ENCODE measurements around the gene ARMC2. TPM values are rescaled to one million over a fixed set of nuclear protein-coding genes. Genes with fewer than 3 reads are reported as not detected.

The ARMC2 gene
- total and polyA plus RNA-seq, 2 experiments from 2014 or later: 2.7 to 4.4 TPM

DNA sequence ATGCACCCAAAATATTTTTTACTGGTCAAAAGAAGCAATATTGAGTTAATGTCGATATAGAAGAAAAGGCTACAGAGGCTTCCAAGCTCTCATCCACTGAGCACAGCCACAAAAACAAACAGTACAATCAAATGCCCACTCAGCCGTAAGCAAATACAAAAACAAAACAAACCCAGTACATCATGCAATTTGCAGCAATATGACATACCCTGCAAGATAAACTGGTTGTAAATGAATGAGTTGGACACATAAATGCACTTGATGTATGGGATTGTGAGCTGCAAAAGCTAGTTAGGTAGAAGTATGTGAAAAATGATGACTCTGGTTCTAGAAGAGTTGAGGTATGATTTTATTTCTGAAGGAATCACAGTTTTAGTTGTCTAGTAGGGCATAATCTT lies 162.5 kb downstream of the ARMC2 start:
- Histone ChIP-seq H3K79me2 (replicated peaks; ENCODE audit: insufficient read depth) (peaks cover 27% of the 10 kb centered on the region), H3K9me2 (ENCODE audit: insufficient read depth) (no peaks in the 10 kb centered on the region), H3K4me2 (no peak overlapping the region), H3K27me3 (ENCODE audit: insufficient read depth) (no peaks in the 10 kb centered on the region), H2AFZ (no peak overlapping the region), H4K20me1 (replicated peaks; ENCODE audit: insufficient read depth) (no peaks in the 10 kb centered on the region; the same call in 1 of the 2 replicates), H3K36me3 (ENCODE audit: insufficient read depth) (no peaks in the 10 kb centered on the region), H3K4me1 (ENCODE audit: insufficient read depth) (peaks cover 22% of the 10 kb centered on the region), H3K4me3 (no peak overlapping the region), H3F3A (replicated peaks; ENCODE audit: low read depth) (no peaks in the 10 kb centered on the region), H3K27ac (ENCODE audit: low read depth) (no peak overlapping the region)
- no peak overlapping the region for H3K4me3 Mint-ChIP-seq
- no peaks in the 10 kb centered on the region for H3K27me3 Mint-ChIP-seq (ENCODE audit: insufficient read depth, low read depth, poor library complexity)
- H3K27ac Mint-ChIP-seq: no peak overlapping the region
- H3K36me3 Mint-ChIP-seq (ENCODE audit: low read depth): no peaks in the 10 kb centered on the region
- TF ChIP-seq, protein P1, sequence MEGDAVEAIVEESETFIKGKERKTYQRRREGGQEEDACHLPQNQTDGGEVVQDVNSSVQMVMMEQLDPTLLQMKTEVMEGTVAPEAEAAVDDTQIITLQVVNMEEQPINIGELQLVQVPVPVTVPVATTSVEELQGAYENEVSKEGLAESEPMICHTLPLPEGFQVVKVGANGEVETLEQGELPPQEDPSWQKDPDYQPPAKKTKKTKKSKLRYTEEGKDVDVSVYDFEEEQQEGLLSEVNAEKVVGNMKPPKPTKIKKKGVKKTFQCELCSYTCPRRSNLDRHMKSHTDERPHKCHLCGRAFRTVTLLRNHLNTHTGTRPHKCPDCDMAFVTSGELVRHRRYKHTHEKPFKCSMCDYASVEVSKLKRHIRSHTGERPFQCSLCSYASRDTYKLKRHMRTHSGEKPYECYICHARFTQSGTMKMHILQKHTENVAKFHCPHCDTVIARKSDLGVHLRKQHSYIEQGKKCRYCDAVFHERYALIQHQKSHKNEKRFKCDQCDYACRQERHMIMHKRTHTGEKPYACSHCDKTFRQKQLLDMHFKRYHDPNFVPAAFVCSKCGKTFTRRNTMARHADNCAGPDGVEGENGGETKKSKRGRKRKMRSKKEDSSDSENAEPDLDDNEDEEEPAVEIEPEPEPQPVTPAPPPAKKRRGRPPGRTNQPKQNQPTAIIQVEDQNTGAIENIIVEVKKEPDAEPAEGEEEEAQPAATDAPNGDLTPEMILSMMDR (conservative IDR thresholded peaks at IDR 0.05; ENCODE audit: low read depth in 2 of 2): no peak
- TF ChIP-seq STAT1 (IDR thresholded peaks at IDR 0.05; ENCODE audit: unreplicated experiment): no peak
- TF ChIP-seq, protein P2, sequence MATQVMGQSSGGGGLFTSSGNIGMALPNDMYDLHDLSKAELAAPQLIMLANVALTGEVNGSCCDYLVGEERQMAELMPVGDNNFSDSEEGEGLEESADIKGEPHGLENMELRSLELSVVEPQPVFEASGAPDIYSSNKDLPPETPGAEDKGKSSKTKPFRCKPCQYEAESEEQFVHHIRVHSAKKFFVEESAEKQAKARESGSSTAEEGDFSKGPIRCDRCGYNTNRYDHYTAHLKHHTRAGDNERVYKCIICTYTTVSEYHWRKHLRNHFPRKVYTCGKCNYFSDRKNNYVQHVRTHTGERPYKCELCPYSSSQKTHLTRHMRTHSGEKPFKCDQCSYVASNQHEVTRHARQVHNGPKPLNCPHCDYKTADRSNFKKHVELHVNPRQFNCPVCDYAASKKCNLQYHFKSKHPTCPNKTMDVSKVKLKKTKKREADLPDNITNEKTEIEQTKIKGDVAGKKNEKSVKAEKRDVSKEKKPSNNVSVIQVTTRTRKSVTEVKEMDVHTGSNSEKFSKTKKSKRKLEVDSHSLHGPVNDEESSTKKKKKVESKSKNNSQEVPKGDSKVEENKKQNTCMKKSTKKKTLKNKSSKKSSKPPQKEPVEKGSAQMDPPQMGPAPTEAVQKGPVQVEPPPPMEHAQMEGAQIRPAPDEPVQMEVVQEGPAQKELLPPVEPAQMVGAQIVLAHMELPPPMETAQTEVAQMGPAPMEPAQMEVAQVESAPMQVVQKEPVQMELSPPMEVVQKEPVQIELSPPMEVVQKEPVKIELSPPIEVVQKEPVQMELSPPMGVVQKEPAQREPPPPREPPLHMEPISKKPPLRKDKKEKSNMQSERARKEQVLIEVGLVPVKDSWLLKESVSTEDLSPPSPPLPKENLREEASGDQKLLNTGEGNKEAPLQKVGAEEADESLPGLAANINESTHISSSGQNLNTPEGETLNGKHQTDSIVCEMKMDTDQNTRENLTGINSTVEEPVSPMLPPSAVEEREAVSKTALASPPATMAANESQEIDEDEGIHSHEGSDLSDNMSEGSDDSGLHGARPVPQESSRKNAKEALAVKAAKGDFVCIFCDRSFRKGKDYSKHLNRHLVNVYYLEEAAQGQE (IDR thresholded peaks at IDR 0.05; ENCODE audit: unreplicated experiment): no peak
- TF ChIP-seq, protein P3, sequence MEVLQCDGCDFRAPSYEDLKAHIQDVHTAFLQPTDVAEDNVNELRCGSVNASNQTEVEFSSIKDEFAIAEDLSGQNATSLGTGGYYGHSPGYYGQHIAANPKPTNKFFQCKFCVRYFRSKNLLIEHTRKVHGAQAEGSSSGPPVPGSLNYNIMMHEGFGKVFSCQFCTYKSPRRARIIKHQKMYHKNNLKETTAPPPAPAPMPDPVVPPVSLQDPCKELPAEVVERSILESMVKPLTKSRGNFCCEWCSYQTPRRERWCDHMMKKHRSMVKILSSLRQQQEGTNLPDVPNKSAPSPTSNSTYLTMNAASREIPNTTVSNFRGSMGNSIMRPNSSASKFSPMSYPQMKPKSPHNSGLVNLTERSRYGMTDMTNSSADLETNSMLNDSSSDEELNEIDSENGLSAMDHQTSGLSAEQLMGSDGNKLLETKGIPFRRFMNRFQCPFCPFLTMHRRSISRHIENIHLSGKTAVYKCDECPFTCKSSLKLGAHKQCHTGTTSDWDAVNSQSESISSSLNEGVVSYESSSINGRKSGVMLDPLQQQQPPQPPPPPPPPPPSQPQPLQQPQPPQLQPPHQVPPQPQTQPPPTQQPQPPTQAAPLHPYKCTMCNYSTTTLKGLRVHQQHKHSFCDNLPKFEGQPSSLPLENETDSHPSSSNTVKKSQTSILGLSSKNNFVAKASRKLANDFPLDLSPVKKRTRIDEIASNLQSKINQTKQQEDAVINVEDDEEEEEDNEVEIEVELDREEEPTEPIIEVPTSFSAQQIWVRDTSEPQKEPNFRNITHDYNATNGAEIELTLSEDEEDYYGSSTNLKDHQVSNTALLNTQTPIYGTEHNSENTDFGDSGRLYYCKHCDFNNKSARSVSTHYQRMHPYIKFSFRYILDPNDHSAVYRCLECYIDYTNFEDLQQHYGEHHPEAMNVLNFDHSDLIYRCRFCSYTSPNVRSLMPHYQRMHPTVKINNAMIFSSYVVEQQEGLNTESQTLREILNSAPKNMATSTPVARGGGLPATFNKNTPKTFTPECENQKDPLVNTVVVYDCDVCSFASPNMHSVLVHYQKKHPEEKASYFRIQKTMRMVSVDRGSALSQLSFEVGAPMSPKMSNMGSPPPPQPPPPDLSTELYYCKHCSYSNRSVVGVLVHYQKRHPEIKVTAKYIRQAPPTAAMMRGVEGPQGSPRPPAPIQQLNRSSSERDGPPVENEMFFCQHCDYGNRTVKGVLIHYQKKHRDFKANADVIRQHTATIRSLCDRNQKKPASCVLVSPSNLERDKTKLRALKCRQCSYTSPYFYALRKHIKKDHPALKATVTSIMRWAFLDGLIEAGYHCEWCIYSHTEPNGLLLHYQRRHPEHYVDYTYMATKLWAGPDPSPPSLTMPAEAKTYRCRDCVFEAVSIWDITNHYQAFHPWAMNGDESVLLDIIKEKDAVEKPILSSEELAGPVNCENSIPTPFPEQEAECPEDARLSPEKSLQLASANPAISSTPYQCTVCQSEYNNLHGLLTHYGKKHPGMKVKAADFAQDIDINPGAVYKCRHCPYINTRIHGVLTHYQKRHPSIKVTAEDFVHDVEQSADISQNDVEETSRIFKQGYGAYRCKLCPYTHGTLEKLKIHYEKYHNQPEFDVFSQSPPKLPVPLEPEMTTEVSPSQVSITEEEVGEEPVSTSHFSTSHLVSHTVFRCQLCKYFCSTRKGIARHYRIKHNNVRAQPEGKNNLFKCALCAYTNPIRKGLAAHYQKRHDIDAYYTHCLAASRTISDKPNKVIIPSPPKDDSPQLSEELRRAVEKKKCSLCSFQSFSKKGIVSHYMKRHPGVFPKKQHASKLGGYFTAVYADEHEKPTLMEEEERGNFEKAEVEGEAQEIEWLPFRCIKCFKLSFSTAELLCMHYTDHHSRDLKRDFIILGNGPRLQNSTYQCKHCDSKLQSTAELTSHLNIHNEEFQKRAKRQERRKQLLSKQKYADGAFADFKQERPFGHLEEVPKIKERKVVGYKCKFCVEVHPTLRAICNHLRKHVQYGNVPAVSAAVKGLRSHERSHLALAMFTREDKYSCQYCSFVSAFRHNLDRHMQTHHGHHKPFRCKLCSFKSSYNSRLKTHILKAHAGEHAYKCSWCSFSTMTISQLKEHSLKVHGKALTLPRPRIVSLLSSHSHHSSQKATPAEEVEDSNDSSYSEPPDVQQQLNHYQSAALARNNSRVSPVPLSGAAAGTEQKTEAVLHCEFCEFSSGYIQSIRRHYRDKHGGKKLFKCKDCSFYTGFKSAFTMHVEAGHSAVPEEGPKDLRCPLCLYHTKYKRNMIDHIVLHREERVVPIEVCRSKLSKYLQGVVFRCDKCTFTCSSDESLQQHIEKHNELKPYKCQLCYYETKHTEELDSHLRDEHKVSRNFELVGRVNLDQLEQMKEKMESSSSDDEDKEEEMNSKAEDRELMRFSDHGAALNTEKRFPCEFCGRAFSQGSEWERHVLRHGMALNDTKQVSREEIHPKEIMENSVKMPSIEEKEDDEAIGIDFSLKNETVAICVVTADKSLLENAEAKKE (CRISPR knock-in tag; IDR thresholded peaks at IDR 0.05): no peak
- TF ChIP-seq CREB1 (CRISPR knock-in tag; IDR thresholded peaks at IDR 0.05; ENCODE audit: low read depth): no peak
- TF ChIP-seq NANOG (IDR thresholded peaks at IDR 0.05; ENCODE audit: borderline replicate concordance): no peak
- no peak for TF ChIP-seq POLR2AphosphoS5 (IDR thresholded peaks at IDR 0.05; ENCODE audit: low read depth)
- no peak for TF ChIP-seq EZH2phosphoT487 (IDR thresholded peaks at IDR 0.05; ENCODE audit: unreplicated experiment)
- no peak for TF ChIP-seq EZH2 (IDR thresholded peaks at IDR 0.05; ENCODE audit: low read depth, unreplicated experiment)
- TF ChIP-seq JUNB (IDR thresholded peaks at IDR 0.05; ENCODE audit: unreplicated experiment): no peak
- TF ChIP-seq, protein P4, sequence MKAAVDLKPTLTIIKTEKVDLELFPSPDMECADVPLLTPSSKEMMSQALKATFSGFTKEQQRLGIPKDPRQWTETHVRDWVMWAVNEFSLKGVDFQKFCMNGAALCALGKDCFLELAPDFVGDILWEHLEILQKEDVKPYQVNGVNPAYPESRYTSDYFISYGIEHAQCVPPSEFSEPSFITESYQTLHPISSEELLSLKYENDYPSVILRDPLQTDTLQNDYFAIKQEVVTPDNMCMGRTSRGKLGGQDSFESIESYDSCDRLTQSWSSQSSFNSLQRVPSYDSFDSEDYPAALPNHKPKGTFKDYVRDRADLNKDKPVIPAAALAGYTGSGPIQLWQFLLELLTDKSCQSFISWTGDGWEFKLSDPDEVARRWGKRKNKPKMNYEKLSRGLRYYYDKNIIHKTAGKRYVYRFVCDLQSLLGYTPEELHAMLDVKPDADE (IDR thresholded peaks at IDR 0.05): no peak
- no peak for TF ChIP-seq ZNF331 (CRISPR knock-in tag; IDR thresholded peaks at IDR 0.05; ENCODE audit: low read depth)
- no peak for TF ChIP-seq ZNF114 (CRISPR knock-in tag; IDR thresholded peaks at IDR 0.05)
- H3K4me1 Mint-ChIP-seq: peaks cover 21% of the 10 kb centered on the region
- H3K9me3 Mint-ChIP-seq: no peaks in the 10 kb centered on the region
- no peak for ATAC-seq
- DNase-seq (ENCODE audit: low spot score): no peak

Data from GM23338 (cell line).